IMR-90 (cell line): Measurements from ENCODE around the gene PHKB. TPM values are rescaled to one million over a fixed set of nuclear protein-coding genes. Genes with fewer than 3 reads are reported as not detected.

Source experiments
- ATAC-seq: fragments of 200-7000 bp; cut with Tn5 transposase; 2 replicates; pipeline ENCODE4 v1.9.1; 2020; ENCODE audit warnings: low read depth, mild to moderate bottlenecking, moderate library complexity
- BruUV-seq: library from RNA; stranded (reverse); fragments of 400-500 nt; replicated peaks from 2 replicates; lab custom pipeline; 2021; lab: Mats Ljungman, UMichigan
- CTCF ChIA-PET: fragments of 300-600 bp; formaldehyde crosslinking; extraction: SDS; loops from one replicate; lab custom pipeline; 2021; ENCODE audit warnings: antibody characterized with exemption; lab: Yijun Ruan, JAX
- POLR2A ChIA-PET: fragments of 300-600 bp; sonication (Branson Sonifier 250); formaldehyde crosslinking; loops from one replicate; lab custom pipeline; 2022; ENCODE audit warnings: antibody characterized with exemption; ENCODE audit not compliant: unreplicated experiment; lab: Charles Lee
- DNase-seq: peaks from one replicate; pipeline ENCODE4 v3.0.0; 2013
- H2AFZ ChIP-seq: replicated peaks from 2 replicates; pipeline ENCODE3; 2013; ENCODE audit warnings: low read length, mild to moderate bottlenecking; ENCODE audit not compliant: poor library complexity
- H2AK5ac ChIP-seq: 2 replicates; pipeline ENCODE4 v1.6.1; 2013; ENCODE audit warnings: low read depth, low read length, inconsistent platforms
- H2AK9ac ChIP-seq: replicated peaks from 2 replicates; pipeline ENCODE3; 2013; ENCODE audit warnings: mild to moderate bottlenecking, low read depth, low read length, moderate library complexity; ENCODE audit not compliant: poor library complexity
- H2BK120ac ChIP-seq: 2 replicates; pipeline ENCODE4 v1.6.1; 2013; ENCODE audit warnings: low read depth, low read length, inconsistent platforms
- H2BK15ac ChIP-seq: 3 replicates; pipeline ENCODE4 v1.6.1; 2013; ENCODE audit warnings: low read depth, low read length, inconsistent platforms
- H2BK20ac ChIP-seq: 2 replicates; pipeline ENCODE4 v1.6.1; 2013; ENCODE audit warnings: low read depth, mild to moderate bottlenecking, inconsistent platforms, low read length, moderate library complexity
- H2BK5ac ChIP-seq: 2 replicates; pipeline ENCODE4 v1.6.1; 2013; ENCODE audit warnings: mild to moderate bottlenecking, low read depth, low read length, inconsistent platforms; ENCODE audit not compliant: poor library complexity, severe bottlenecking
- H3K14ac ChIP-seq: replicated peaks from 2 replicates; pipeline ENCODE4 v1.6.1; 2013; ENCODE audit warnings: low read depth, low read length, inconsistent platforms
- H3K18ac ChIP-seq: 2 replicates; pipeline ENCODE4 v1.6.1; 2013; ENCODE audit warnings: low read depth, low read length, control low read depth
- H3K23ac ChIP-seq: 2 replicates; pipeline ENCODE4 v1.6.1; 2013; ENCODE audit warnings: low read depth, low read length, inconsistent platforms
- H3K27ac ChIP-seq: 2 replicates; pipeline ENCODE4 v1.5.1; 2013; ENCODE audit warnings: mild to moderate bottlenecking, control low read depth, low read length; ENCODE audit not compliant: insufficient read depth
- H3K27me3 ChIP-seq: 2 replicates; pipeline ENCODE4 v1.6.1; 2013; ENCODE audit warnings: low read length; ENCODE audit not compliant: control insufficient read depth, insufficient read depth
- H3K36me3 ChIP-seq: 2 replicates; pipeline ENCODE4 v1.6.1; 2013; ENCODE audit warnings: low read length, mixed read lengths; ENCODE audit not compliant: control insufficient read depth, insufficient read depth
- H3K4ac ChIP-seq: 2 replicates; pipeline ENCODE4 v1.6.1; 2013; ENCODE audit warnings: low read depth, low read length, inconsistent platforms
- H3K4me1 ChIP-seq: 2 replicates; pipeline ENCODE4 v1.6.1; 2013; ENCODE audit warnings: low read length, mixed read lengths; ENCODE audit not compliant: control insufficient read depth, insufficient read depth
- H3K4me2 ChIP-seq: 2 replicates; pipeline ENCODE4 v1.6.1; 2013; ENCODE audit warnings: low read depth, mild to moderate bottlenecking, control low read depth, low read length, moderate library complexity
- H3K4me3 ChIP-seq: 2 replicates; pipeline ENCODE4 v1.5.1; 2013; ENCODE audit warnings: low read depth, mild to moderate bottlenecking, control low read depth, low read length, moderate library complexity; ENCODE audit not compliant: insufficient read depth
- H3K56ac ChIP-seq: 2 replicates; pipeline ENCODE4 v1.6.1; 2013; ENCODE audit warnings: low read length, inconsistent platforms; ENCODE audit not compliant: insufficient read depth; ENCODE audit errors: extremely low read depth
- H3K79me1 ChIP-seq, 2 experiments: 2 replicates each; pipeline ENCODE4 v1.6.1; 2013; ENCODE audit warnings: low read length in 2 of 2, inconsistent platforms in 1 of 2, low read depth in 1 of 2
- H3K9ac ChIP-seq: 2 replicates; pipeline ENCODE4 v1.6.1; 2013; ENCODE audit warnings: low read depth, low read length, control low read depth
- H3K9me1 ChIP-seq: 2 replicates; pipeline ENCODE4 v1.6.1; 2013; ENCODE audit warnings: low read length, inconsistent platforms; ENCODE audit not compliant: insufficient read depth
- H3K9me3 ChIP-seq: 2 replicates; pipeline ENCODE4 v1.6.1; 2013; ENCODE audit warnings: low read length; ENCODE audit not compliant: control insufficient read depth, insufficient read depth
- H4K20me1 ChIP-seq: 2 replicates; pipeline ENCODE4 v1.6.1; 2013; ENCODE audit warnings: low read length, inconsistent platforms; ENCODE audit not compliant: insufficient read depth
- H4K5ac ChIP-seq: 2 replicates; pipeline ENCODE4 v1.6.1; 2013; ENCODE audit warnings: mild to moderate bottlenecking, low read depth, low read length, control low read depth
- H4K8ac ChIP-seq, 2 experiments: 2 replicates each; pipeline ENCODE4 v1.6.1; 2013; ENCODE audit warnings: low read depth in 2 of 2, low read length in 2 of 2, control low read depth in 1 of 2, inconsistent platforms in 1 of 2
- H4K91ac ChIP-seq: 2 replicates; pipeline ENCODE4 v1.6.1; 2013; ENCODE audit warnings: low read depth, low read length, inconsistent platforms; ENCODE audit not compliant: insufficient read depth
- MAFK ChIP-seq: IDR thresholded peaks from 2 replicates; pipeline ENCODE4 v1.6.1; 2012; ENCODE audit warnings: low read depth, low read length, improper control_type of control experiment
- MXI1 ChIP-seq: IDR thresholded peaks from 2 replicates; pipeline ENCODE4 v1.6.1; 2012; ENCODE audit warnings: low read depth, mild to moderate bottlenecking, low read length, moderate library complexity, borderline replicate concordance
- POLR2A ChIP-seq: IDR thresholded peaks from 2 replicates; pipeline ENCODE4 v1.6.1; 2012; ENCODE audit warnings: mild to moderate bottlenecking, low read depth, low read length
- RCOR1 ChIP-seq: IDR thresholded peaks from 2 replicates; pipeline ENCODE4 v1.6.1; 2012; ENCODE audit warnings: mild to moderate bottlenecking, low read length, improper control_type of control experiment; ENCODE audit not compliant: insufficient replicate concordance
- USF2 ChIP-seq: fragments of 150-350 bp; IDR thresholded peaks from 2 replicates; pipeline ENCODE4 v1.6.1; 2017; ENCODE audit warnings: mild to moderate bottlenecking, antibody characterized with exemption, low read length, low read depth
- WGBS, 2 experiments: methylation state at CpG; one replicate each; pipeline versions ENCODE4 v1.1.5 to v1.1.7; 2013; ENCODE audit warnings: missing lambda C conversion rate in 2 of 2; ENCODE audit not compliant: insufficient read length in 1 of 2; ENCODE audit errors: extremely low coverage in 2 of 2; 5-methylcytosine and 5-hydroxymethylcytosine counted together
- dilution Hi-C: fragments of 300-500 bp; cut with HindIII; formaldehyde crosslinking; loops from one replicate; pipeline ENCODE4 v1.14.3; 2018; ENCODE audit warnings: low sequenced_read_pairs; ENCODE audit not compliant: unreplicated experiment
- in situ Hi-C: fragments of 300-500 bp; cut with MboI; formaldehyde crosslinking; loops from 3 replicates; pipeline ENCODE4 v1.14.3; 2019; ENCODE audit warnings: low sequenced_read_pairs, inconsistent platforms, mixed read lengths
- intact Hi-C: fragments of 100-400 bp; cut with micrococcal nuclease; formaldehyde crosslinking; loops from 2 replicates; pipeline ENCODE4 v1.10.0; 2022
- polyA plus RNA-seq, 3 experiments: library from polyadenylated mRNA; depleted of rRNA; stranded (reverse); fragments of >200 nt; gene quantifications; 2 replicates each; pipeline ENCODE4 v1.2.3, GENCODE V29; 2012; ENCODE audit warnings: low replicate concordance in 1 of 3
- total RNA-seq: library from RNA; depleted of rRNA; stranded (reverse); fragments of >200 nt; gene quantifications from 2 replicates; pipeline ENCODE4 v1.2.3, GENCODE V29; 2012

The PHKB gene
- total and polyA plus RNA-seq, 2 of the 4 experiments (the other 2 are of a cell fraction): 24.2 to 58.6 TPM

DNA sequence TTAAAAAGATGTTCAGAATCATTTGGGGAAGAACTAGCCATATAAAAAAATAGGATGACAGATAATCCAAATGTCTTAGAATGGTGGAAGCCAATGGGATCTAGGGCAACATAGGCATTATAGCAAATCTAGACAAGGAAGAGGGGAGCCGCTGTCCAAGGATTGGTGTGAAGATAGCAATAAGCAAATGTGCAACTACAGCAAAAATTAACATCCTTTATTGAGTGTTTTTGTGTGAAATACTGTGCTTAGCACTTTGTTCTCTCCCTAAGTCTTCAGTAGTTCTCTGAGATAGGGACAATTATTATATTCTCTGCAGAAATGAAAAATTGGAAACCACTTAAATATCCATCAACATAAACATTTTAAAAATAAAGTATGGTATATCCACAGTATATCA, 177.0 kb downstream of the PHKB start:
- Histone ChIP-seq H2AK5ac (no peak overlapping the region), H3K14ac (no peak overlapping the region), H2AFZ (no peak overlapping the region), H3K9ac (no peak overlapping the region), H3K18ac (no peak overlapping the region), H3K9me3 (no peaks in the 10 kb centered on the region), H3K23ac (no peak overlapping the region), H4K8ac (no peak overlapping the region), H3K56ac (no peak overlapping the region), H2AK9ac (no peak overlapping the region), H2BK120ac (no peak overlapping the region), H3K9me1 (peaks cover 6% of the 10 kb centered on the region), H3K27me3 (no peaks in the 10 kb centered on the region), H3K4me2 (no peak overlapping the region), H3K27ac (no peak overlapping the region), H2BK20ac (no peak overlapping the region), H2BK5ac (no peak overlapping the region), H4K91ac (no peak overlapping the region), H3K4me3 (no peak overlapping the region), H3K36me3 (peaks cover 5% of the 10 kb centered on the region), H2BK15ac (no peak overlapping the region), H3K4ac (no peak overlapping the region), H4K5ac (no peak overlapping the region), H3K4me1 (no peaks in the 10 kb centered on the region), H3K79me1 (peaks cover 0 to 7% of the 10 kb centered on the region in 2 experiments; a peak in 1 of 4 replicates), H4K20me1 (no peaks in the 10 kb centered on the region)
- ATAC-seq (no peak), DNase-seq (no peak)
- no CpG with 5 or more reads among the region's 1 CpG for WGBS, 2 experiments
- in situ Hi-C loops (no loop called here), dilution Hi-C loops (no loop called here), intact Hi-C loops (no loop called here)
- ChIA-PET CTCF (no interaction called here), POLR2A (no interaction called here)
- BruUV-seq: no TSS peak
- TF ChIP-seq MXI1 (no peak), MAFK (peak; percentile 79), POLR2A (no peak), USF2 (no peak), RCOR1 (no peak)
